K562 (cell line): Measurements from ENCODE around the gene RNF135. TPM values are rescaled to one million over a fixed set of nuclear protein-coding genes. Genes with fewer than 3 reads are reported as not detected.

Experiments used
- ATAC-seq: fragments of 200-7000 bp; cut with Tn5 transposase; 3 replicates; pipeline ENCODE4 v1.9.1; 2020; ENCODE audit warnings: moderate library complexity
- BruUV-seq: library from RNA; stranded (reverse); fragments of 400-500 nt; replicated peaks from 2 replicates; lab custom pipeline; 2021; lab: Mats Ljungman, UMichigan
- CTCF ChIA-PET: fragments of 300-600 bp; formaldehyde crosslinking; extraction: SDS; loops from one replicate; lab custom pipeline; 2021; ENCODE audit warnings: low intra/inter-chr PET ratio; lab: Yijun Ruan, JAX
- POLR2A ChIA-PET: fragments of 300-600, 350-650 bp; sonication (Branson Sonifier 250); formaldehyde crosslinking; extraction: SDS; loops from one replicate; lab custom pipeline; 2021; ENCODE audit warnings: antibody characterized with exemption, inconsistent platforms; lab: Yijun Ruan, JAX
- DNase-seq, 4 experiments: peaks; one replicate each; pipeline versions ENCODE4 v3.0.0 to v3.0.0-alpha.2; 2011 to 2018; ENCODE audit warnings: low spot score in 3 of 4, mixed read lengths in 3 of 4; ENCODE audit errors: extremely low read depth in 1 of 4
- FAIRE-seq: peaks from 2 replicates; lab custom pipeline; 2011; peaks lifted over from hg19 to GRCh38; lab: Jason Lieb, UNC
- H2AFZ ChIP-seq: 2 replicates; pipeline ENCODE4 v1.6.0; 2011; ENCODE audit warnings: low read depth, low read length, control low read depth, inconsistent platforms
- H3K27ac ChIP-seq: fragments of 200-600 bp; 3 replicates; pipeline ENCODE4 v1.8.0; 2011; ENCODE audit warnings: low read depth, mild to moderate bottlenecking, control low read depth, inconsistent platforms, low read length, moderate library complexity, mixed read lengths; ENCODE audit errors: extremely low read depth
- H3K27me3 ChIP-seq, 2 experiments: fragments of 300-600 bp in 1 of 2; 2 replicates in 1 of 2; 3 replicates in 1 of 2; pipeline versions ENCODE4 v1.6.0 to v1.8.0; 2011; ENCODE audit warnings: inconsistent platforms in 2 of 2, low read length in 2 of 2, mild to moderate bottlenecking in 1 of 2, mixed read lengths in 1 of 2, moderate library complexity in 1 of 2; ENCODE audit not compliant: control insufficient read depth in 2 of 2, insufficient read depth in 2 of 2
- H3K36me3 ChIP-seq: fragments of 300-600 bp; 3 replicates; pipeline ENCODE4 v1.8.0; 2011; ENCODE audit warnings: mild to moderate bottlenecking, low read length, inconsistent platforms; ENCODE audit not compliant: control insufficient read depth, insufficient read depth
- H3K4me1 ChIP-seq, 2 experiments: fragments of 200-600 bp in 1 of 2; replicated peaks in 1 of 2; 2 replicates in 1 of 2; 3 replicates in 1 of 2; pipeline versions ENCODE4 v1.5.1 to v1.8.0; 2011; ENCODE audit warnings: inconsistent platforms in 2 of 2, low read length in 2 of 2, mild to moderate bottlenecking in 1 of 2, mixed read lengths in 1 of 2, moderate library complexity in 1 of 2; ENCODE audit not compliant: control insufficient read depth in 2 of 2, insufficient read depth in 2 of 2
- H3K4me2 ChIP-seq: 2 replicates; pipeline ENCODE4 v1.6.1; 2011; ENCODE audit warnings: low read length, control low read depth, inconsistent platforms, mixed read lengths; ENCODE audit not compliant: insufficient read depth
- H3K4me3 ChIP-seq: fragments of 200-600 bp; sonication (generic), shearing (Covaris generic); 2 replicates; pipeline ENCODE4 v1.5.1; 2016; ENCODE audit warnings: control low read depth, inconsistent platforms
- H3K79me2 ChIP-seq: fragments of 200-600 bp; 3 replicates; pipeline ENCODE4 v1.8.0; 2011; ENCODE audit warnings: low read length, inconsistent platforms; ENCODE audit not compliant: control insufficient read depth, insufficient read depth
- H3K9ac ChIP-seq, 2 experiments: 2 replicates each; pipeline versions ENCODE4 v1.6.0 to v1.6.1; 2011; ENCODE audit warnings: low read depth in 2 of 2, low read length in 2 of 2, control low read depth in 1 of 2, inconsistent platforms in 1 of 2, mild to moderate bottlenecking in 1 of 2, mixed read lengths in 1 of 2; ENCODE audit not compliant: insufficient read depth in 1 of 2
- H3K9me1 ChIP-seq: one replicate; pipeline ENCODE4 v1.6.0; 2011; ENCODE audit warnings: inconsistent platforms, mild to moderate bottlenecking, low read length, moderate library complexity; ENCODE audit not compliant: control insufficient read depth, insufficient read depth
- H3K9me3 ChIP-seq: replicated peaks from 2 replicates; pipeline ENCODE4 v1.5.1; 2011; ENCODE audit warnings: low read depth, low read length, inconsistent platforms; ENCODE audit not compliant: control insufficient read depth, insufficient read depth
- H4K20me1 ChIP-seq: replicated peaks from 2 replicates; pipeline ENCODE4 v1.6.1; 2011; ENCODE audit warnings: low read length, inconsistent platforms, mixed read lengths; ENCODE audit not compliant: control insufficient read depth, insufficient read depth
- AFF1 ChIP-seq, 2 experiments: fragments of 450-650 bp; IDR thresholded peaks; 2 replicates each; pipeline ENCODE4 v1.6.1; 2018; ENCODE audit warnings: mild to moderate bottlenecking in 2 of 2, low read depth in 1 of 2; ENCODE audit not compliant: partially characterized antibody in 2 of 2
- ARID1B ChIP-seq: fragments of 450-650 bp; IDR thresholded peaks from 2 replicates; pipeline ENCODE4 v1.6.1; 2016; ENCODE audit warnings: antibody characterized with exemption, mild to moderate bottlenecking, inconsistent platforms
- BMI1 ChIP-seq: fragments of 150-350 bp; IDR thresholded peaks from 2 replicates; pipeline ENCODE4 v1.6.1; 2014; ENCODE audit warnings: low read length
- CEBPG ChIP-seq, 3 experiments: fragments of 200-800 bp in 1 of 3; sonication (Bioruptor generic) in 1 of 3; sonication (generic) in 1 of 3; formaldehyde crosslinking in 1 of 3; IDR thresholded peaks in 2 of 3; conservative IDR thresholded peaks in 1 of 3; 2 replicates each; pipeline versions ENCODE4 v1.6.1 to v1.8.0; 2016 to 2022; ENCODE audit warnings: missing compliant biosample characterization in 2 of 3, missing genetic modification characterization in 2 of 3, mild to moderate bottlenecking in 1 of 3, missing genetic modification reagents in 1 of 3
- CREM ChIP-seq: IDR thresholded peaks from 2 replicates; pipeline ENCODE4 v1.6.1; 2014; ENCODE audit warnings: antibody characterized with exemption, low read depth
- FOXK2 ChIP-seq, 2 experiments: fragments of 450-650 bp; IDR thresholded peaks in 1 of 2; conservative IDR thresholded peaks in 1 of 2; 2 replicates each; pipeline ENCODE4 v1.6.1; 2016; ENCODE audit warnings: low read depth in 2 of 2, mild to moderate bottlenecking in 1 of 2
- MAFK ChIP-seq: IDR thresholded peaks from 2 replicates; pipeline ENCODE4 v1.6.1; 2011; ENCODE audit warnings: low read length, improper control_type of control experiment
- MEF2A ChIP-seq: IDR thresholded peaks from 2 replicates; pipeline ENCODE4 v1.6.1; 2011; ENCODE audit warnings: low read depth, mild to moderate bottlenecking, low read length, moderate library complexity; ENCODE audit not compliant: control insufficient read depth
- POLR2H ChIP-seq: IDR thresholded peaks from 2 replicates; pipeline ENCODE4 v1.6.1; 2016; ENCODE audit warnings: missing genetic modification characterization, low read depth, mild to moderate bottlenecking, control low read depth, missing compliant biosample characterization, moderate library complexity
- RFX5 ChIP-seq: IDR thresholded peaks from 2 replicates; pipeline ENCODE4 v1.6.1; 2011; ENCODE audit warnings: low read depth, mild to moderate bottlenecking, improper control_type of control experiment, low read length
- SMARCA4 ChIP-seq: fragments of 450-650 bp; IDR thresholded peaks from 2 replicates; pipeline ENCODE4 v1.6.1; 2016
- ZNF165 ChIP-seq: fragments of 250-450 bp; sonication (Bioruptor Pico); IDR thresholded peaks from 2 replicates; pipeline ENCODE4 v1.4.0; 2020; ENCODE audit warnings: borderline replicate concordance
- in situ Hi-C: fragments of 300-500 bp; cut with MboI; formaldehyde crosslinking; loops from 4 replicates; pipeline ENCODE4 v1.15.0; 2018; ENCODE audit warnings: inconsistent platforms, mixed read lengths
- intact Hi-C: fragments of 100-400 bp; cut with micrococcal nuclease; formaldehyde crosslinking; loops from 2 replicates; pipeline ENCODE4 v1.14.2; 2022
- polyA plus RNA-seq, 8 experiments: library from polyadenylated mRNA; depleted of rRNA in 4 of 8; stranded (reverse) in 5 of 8; unstranded in 3 of 8; fragments of >200 nt; fragmentation: Nextera tagmentation in 2 of 8; fragmentation: Illumina TruSeq in 1 of 8; extraction: Ambion mirVana in 2 of 8; extraction: Trizol in 1 of 8; gene quantifications; 2 replicates each; pipeline versions ENCODE4 v1.2.1 to v1.2.3, GENCODE V29; 2011 to 2014; ENCODE audit warnings: inconsistent platforms in 1 of 8, missing spikeins in 1 of 8
- total RNA-seq, 7 experiments: library from RNA; depleted of rRNA in 6 of 7; stranded (reverse); fragments of >200 nt in 6 of 7; fragmentation: Illumina TruSeq in 2 of 7; extraction: Trizol in 2 of 7; gene quantifications; 2 replicates each; pipeline versions ENCODE4 v1.2.1 to v1.2.3, GENCODE V29; 2011 to 2021; ENCODE audit warnings: low replicate concordance in 1 of 7

The RNF135 gene
- total and polyA plus RNA-seq, 9 of the 15 experiments (the other 6 are each of a cell fraction or from before 2014, with no cell fraction given), result 0.08 TPM; not detected in 8

DNA sequence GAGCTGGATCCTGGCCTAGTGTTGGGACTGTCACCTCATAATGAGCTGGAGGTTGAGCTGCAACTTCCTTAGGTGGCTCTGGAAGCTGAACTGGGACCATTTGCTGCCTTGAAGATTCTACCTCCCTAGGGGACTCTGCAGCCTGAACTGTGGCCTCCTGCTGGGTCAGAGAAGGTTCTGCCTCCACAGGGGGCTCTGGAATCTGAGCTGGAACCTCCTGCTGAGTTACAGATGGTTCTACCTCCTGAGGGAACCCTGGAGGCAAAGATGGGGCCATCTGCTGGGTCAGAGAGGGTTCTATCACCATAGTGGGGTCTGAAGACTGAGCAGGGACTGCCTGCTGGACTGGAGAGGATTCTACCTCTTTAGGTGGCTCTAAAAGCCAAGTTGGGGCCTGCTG lies 77.3 kb downstream of the RNF135 start:
- ChIA-PET CTCF (no interaction called here), POLR2A (interaction anchor here (1.1 to 1.5 kb wide), 4 partner anchors 8 to 54 kb away, joined by 3 to 5 read pairs (median 4); no protein-coding TSS in a partner anchor)
- Histone ChIP-seq H3K9ac (no peak overlapping the region), H4K20me1 (no peaks in the 10 kb centered on the region), H3K27ac (no peak overlapping the region), H3K36me3 (no peaks in the 10 kb centered on the region), H3K4me1 (peaks cover 5 to 20% of the 10 kb centered on the region in 2 experiments; a peak in 4 of 5 replicates), H3K4me3 (no peak overlapping the region), H3K9me1 (no peaks in the 10 kb centered on the region), H3K27me3 (no peaks in the 10 kb centered on the region), H2AFZ (no peak overlapping the region), H3K9me3 (no peaks in the 10 kb centered on the region), H3K4me2 (no peak overlapping the region), H3K79me2 (no peaks in the 10 kb centered on the region)
- no TSS peak for BruUV-seq
- DNase-seq (no peak), FAIRE-seq (no peak), ATAC-seq (no peak)
- intact Hi-C loops, result no loop called here
- in situ Hi-C loops, result loop anchor here (10.0 kb wide), 2 partner anchors 977 to 1047 kb away; no protein-coding TSS in a partner anchor
- TF ChIP-seq POLR2H (tag) (no peak), MAFK (no peak), RFX5 (no peak)
- TF ChIP-seq, all 486 proteins: peak for 0

DNA sequence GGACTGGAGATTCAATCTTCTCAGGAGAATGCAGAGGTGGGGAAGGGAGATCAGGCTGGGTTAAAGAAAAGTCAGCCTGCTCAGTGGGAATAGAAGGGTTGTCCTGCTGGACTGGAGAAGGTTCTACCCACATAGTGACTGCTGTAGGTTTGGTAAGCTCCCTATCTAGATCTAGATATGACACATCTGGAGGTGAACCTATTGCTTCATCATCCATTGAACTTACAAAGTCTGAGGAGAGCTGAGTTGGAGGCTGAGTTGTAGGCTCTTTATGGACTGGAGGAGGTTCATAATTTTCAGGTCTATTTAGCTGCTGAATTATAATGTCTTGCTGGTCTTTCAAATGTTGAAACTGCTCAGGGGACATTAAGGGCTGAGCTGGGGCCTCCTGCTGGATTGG lies 77.9 kb downstream of the RNF135 start:
- H2AFZ ChIP-seq, result no peak overlapping the region
- FAIRE-seq (no peak), ATAC-seq (no peak; the same call in 2 of the 3 replicates), DNase-seq (no peak)
- POLR2A ChIA-PET, result interaction anchor here (0.7 to 1.5 kb wide), 4 partner anchors 8 to 557 kb away, joined by 3 to 4 read pairs (median 4); no protein-coding TSS in a partner anchor
- no peaks in the 10 kb centered on the region for H3K36me3 ChIP-seq
- in situ Hi-C loops, result loop anchor here (10.0 kb wide), 2 partner anchors 976 to 1046 kb away; no protein-coding TSS in a partner anchor
- CTCF ChIA-PET, result no interaction called here
- no peaks in the 10 kb centered on the region for H3K9me1 ChIP-seq
- no peaks in the 10 kb centered on the region for H3K27me3 ChIP-seq
- no peak overlapping the region for H3K4me2 ChIP-seq
- no peak overlapping the region for H3K9ac ChIP-seq
- H3K4me1 ChIP-seq, result peaks cover 5 to 21% of the 10 kb centered on the region in 2 experiments; a peak in 4 of 5 replicates
- intact Hi-C loops, result no loop called here
- no peaks in the 10 kb centered on the region for H3K9me3 ChIP-seq
- no peak overlapping the region for H3K27ac ChIP-seq
- H4K20me1 ChIP-seq, result no peaks in the 10 kb centered on the region
- H3K79me2 ChIP-seq, result no peaks in the 10 kb centered on the region
- no peak overlapping the region for H3K4me3 ChIP-seq
- no TSS peak for BruUV-seq
- TF ChIP-seq BMI1 (no peak), ZNF165 (CRISPR knock-in tag) (no peak), SMARCA4 (peak; percentile 25; the same call in 1 of the 2 replicates), FOXK2 (conservative IDR thresholded peaks at IDR 0.05 in 1 of 2, IDR thresholded peaks at IDR 0.05 in 1 of 2; ENCODE audit: low read depth in 2 of 2) (no peak), CEBPG (CRISPR knock-in tag; IDR thresholded peaks at IDR 0.05) (peak; percentile 36; the same call in 1 of the 2 replicates), CEBPG (tag; conservative IDR thresholded peaks at IDR 0.05 in 1 of 2, IDR thresholded peaks at IDR 0.05 in 1 of 2) (peak; percentile 82 to 94), ARID1B (peak; percentile 33; the same call in 1 of the 2 replicates), MEF2A (no peak), AFF1 (IDR thresholded peaks at IDR 0.05; ENCODE audit: low read depth in 1 of 2, partially characterized antibody in 2 of 2) (no peak), CREM (0 out of 2 replicates have a peak, but pooled peaks have one; percentile 6)
